ENCODE measurements around the gene KIF21B.

Gene KIF21B

DNA sequence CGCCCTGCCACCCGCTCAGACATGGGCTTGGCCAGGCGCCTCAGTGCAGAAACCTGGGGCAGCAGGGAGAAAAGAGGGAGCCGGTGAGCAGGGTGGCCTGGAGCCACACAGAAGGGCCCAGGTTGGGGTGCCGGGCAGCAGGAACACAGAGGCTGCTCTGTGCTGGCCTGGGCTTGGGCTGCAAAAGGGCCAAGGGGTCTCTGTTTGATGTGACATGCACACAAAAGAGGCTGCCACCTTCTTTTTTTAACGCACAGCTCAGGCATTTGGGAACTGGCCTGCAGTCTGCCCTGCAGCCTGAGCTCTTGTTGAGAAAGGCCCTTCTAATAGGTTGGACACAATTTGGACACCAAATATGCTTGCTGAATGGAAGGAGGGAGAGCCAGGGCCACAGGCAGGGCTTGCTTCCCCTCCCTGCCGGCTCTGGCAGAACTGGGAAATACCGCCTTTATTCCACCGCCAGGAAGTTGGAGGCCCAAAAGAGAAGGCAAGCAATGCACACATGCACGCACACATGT lies 32.4 kb downstream of the KIF21B start:
- DNase-seq: no peak

DNA sequence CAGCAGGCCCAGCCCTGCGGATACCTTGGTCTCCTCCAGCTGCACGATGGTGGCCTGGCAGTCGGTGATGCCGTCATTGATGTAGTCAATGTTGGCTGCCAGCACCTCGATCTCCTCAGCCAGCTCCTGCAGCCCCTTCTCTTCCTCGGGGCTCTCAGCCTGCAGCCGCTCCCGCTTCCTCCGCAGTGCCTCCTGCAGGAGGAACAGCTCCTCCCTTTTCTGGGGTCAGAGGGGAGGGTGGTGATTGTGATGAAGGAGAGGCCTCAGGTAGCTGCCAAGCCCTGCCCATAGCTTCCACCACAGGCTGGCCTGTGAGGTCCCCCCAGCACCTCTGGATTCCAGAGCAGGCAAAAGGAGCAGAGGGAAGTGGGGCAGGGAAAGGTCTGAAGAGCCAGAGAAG lies 33.4 kb downstream of the KIF21B start:
- DNase-seq: no peak

- no peak for DNase-seq
Observed at GRCh38 chr1:200989337-200989736, 34.2 kb downstream of the KIF21B start.

DNA sequence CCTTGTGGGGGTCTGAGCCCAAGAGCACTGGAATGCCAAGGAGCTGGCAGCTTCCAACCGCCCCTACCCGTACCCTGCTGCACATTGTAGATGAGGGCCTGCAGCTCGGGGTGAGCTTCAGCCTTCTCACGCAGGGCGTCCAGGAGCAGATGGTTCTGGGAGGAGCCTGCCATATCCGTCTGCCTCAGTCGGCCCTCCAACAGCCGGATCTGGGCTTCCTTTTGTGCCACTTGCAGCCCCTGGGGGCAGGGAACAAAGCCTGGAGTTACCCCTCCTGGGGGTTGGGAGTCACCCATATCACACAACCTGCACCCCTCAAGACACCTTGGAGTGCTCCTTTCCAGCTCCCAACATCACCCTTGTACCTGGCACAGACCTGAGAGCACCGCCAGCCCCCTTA lies 34.8 kb downstream of the KIF21B start:
- DNase-seq: no peak

- no peak for DNase-seq
Observed at GRCh38 chr1:200985481-200985880, 38.0 kb downstream of the KIF21B start.

GRCh38 chr1:200983035-200983561 lies 40.4 kb downstream of the KIF21B start:
- no peak for DNase-seq

DNA sequence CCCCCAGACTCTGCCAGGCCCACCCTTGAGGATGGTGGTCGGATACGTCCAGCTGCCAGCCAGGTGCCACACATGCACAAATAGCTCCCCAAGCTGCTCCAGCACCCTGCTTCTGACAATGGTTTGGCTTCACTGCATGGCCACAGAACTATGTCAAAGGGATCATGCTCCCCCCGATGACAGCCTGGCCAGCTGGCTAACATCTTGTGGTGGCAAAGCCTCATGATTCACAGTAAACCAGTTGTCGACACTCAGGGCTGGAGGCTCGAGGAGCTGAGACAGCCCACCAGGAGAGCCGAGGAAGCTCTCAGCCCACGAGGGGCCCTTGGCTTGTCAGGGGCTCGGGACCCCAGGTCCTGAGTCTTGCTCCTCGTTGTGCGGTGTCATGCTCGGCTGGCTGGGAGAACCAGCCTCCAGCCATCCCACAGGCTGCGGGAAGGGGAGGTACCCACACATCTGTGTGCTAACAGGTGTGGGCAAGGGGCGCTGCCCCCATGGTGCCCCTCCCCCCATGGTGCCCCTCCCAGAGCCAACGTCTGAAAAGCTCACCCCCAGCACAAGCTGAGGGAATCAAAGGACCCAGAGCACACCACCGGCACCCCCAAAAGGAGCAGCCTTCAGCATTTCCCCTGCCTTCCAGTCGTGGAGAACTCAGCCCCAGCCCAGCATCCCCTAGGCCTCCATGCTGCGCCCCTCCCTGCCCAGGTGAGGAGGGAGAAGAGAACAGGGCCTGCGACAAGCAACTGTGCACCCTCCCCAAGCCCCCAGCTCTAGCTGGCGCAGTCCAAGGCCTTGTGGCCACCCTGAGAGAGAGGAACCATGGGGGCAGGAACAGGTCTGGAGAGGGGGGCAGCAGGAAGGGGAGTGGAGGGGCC lies 41.2 kb downstream of the KIF21B start:
- DNase-seq: no peak

- DNase-seq: no peak
Observed at GRCh38 chr1:200981278-200981677, 42.2 kb downstream of the KIF21B start.

- no peak for DNase-seq
Observed at GRCh38 chr1:200980873-200981272, 42.6 kb downstream of the KIF21B start.

DNA sequence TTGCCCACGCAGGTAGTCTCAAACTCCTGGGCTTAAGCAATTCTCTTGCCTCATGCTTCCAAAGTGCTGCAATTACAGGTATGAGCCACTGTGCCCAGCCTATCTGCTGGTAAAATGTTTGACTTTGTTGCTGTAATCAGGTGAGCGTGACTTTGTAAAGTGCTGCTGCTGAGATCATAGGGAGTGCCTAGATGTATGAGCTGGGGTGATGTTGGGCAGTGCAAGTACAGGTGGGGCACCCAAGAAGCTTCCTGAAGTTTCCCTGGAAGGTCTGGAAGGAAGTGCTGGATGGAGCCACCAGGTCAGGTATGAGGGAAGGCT lies 43.1 kb downstream of the KIF21B start:
- DNase-seq: no peak

DNA sequence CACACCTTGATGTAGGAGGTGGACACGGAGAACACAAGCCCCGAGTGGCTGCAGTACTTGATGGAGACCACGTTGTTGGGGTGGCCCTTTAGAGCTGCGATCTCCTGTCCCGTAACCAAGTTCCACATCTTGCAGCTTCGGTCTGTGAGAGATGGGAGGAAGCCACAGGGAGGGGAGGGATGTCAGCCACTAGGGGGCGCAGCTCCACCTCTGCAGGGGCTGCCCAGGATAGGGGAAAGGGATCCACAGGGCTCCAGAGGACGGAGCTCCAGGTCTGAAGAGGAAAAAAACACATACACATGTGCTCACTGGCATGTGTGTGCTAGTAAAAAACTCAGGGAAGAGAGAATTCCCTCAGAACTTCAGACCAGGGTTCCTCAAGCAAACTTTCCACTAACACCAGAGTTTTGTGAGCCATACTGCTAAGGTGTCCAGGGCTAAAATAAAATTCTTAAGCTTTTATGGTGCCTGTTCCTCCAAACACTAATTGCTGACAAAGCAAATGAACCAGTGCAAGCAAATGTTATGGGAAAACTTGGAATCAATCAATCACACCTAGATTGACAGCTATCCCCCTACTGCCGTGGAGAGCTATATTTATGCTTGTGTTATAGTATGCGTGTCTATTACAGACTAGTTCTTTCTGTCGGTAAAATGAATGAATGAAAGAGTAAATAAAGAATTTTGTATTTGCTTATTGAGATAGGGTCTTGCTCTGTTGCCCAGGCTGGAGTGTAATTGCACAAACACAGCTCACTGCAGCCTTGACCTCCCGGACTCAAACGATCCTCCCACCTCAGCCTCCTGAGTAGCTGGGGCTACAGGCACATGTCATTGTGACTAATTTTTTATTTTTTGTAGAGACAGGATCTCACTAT lies 43.7 kb downstream of the KIF21B start:
- DNase-seq: no peak

DNA sequence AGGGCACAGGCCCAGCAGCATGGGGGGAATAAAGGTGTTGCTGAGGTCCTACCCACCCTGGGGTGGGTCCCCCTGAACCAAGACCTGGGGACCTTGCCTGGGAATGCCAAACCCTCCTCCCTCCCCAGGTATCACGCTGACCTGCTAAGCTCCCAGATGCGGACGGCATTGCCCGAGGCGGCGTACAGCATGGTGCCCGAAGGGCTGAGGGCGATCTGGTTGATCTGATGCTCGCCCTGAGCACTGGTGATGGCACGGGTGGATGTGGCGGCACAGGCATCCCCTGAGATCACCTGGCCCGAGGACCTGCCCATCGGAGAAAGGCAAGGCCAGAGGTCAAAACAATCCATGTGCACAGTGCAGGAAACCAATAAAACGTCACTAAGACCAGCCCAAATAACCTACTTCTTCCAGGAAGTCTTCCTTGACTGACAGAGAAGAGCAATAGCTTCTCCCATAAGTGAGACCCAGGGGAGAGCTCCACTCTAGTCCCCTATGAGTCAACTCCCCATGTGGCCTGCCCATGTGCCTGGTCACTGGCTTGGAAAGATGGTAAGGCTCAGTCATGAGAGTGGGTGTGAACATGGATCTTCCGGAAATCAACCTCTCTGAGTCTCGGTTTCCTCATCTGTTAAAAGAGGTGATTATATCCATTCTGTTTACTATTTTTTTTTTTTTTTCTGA lies 46.3 kb downstream of the KIF21B start:
- DNase-seq: no peak

- DNase-seq: no peak
Observed at GRCh38 chr1:200976634-200977033, 46.9 kb downstream of the KIF21B start.

DNA sequence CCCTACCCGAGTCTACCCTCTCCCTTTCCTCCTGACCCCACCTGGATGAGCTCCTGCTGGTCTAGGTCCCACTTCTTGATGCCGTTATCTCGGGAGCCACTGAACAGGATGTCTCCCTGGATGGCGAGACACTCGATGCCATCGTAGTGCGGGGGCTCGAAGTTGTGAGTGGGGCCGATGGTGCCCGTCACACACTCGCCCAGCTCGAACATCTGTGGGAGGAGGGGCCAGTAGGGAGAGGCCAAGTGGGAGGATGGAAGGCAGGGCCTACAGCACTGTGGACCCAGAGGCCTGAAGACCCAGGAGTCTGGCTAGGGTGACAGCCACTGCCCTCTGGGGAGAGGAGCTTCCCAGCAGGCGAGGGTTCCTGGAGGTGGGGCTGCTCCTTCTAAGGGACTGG lies 48.1 kb downstream of the KIF21B start:
- no peak for DNase-seq

DNA sequence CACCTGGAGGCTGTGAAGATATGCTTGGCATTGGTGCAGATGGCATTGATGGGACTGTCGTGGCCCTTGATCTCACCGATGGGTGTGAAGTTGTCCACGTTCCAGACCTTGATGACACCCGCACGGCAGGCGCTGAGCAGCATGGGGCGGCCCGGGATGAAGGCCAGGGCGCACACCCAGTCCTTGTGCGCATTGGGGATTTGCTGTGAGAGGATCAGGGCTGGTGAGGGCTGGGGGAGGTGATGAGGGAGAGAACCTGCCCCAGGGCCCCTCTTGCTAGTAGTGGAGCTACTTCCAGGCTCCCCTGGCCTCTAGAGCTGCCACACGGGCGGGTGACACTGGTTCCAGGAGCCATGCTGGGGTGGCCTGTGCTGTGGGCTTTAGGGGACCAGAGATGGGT lies 48.8 kb downstream of the KIF21B start:
- DNase-seq: no peak

DNA sequence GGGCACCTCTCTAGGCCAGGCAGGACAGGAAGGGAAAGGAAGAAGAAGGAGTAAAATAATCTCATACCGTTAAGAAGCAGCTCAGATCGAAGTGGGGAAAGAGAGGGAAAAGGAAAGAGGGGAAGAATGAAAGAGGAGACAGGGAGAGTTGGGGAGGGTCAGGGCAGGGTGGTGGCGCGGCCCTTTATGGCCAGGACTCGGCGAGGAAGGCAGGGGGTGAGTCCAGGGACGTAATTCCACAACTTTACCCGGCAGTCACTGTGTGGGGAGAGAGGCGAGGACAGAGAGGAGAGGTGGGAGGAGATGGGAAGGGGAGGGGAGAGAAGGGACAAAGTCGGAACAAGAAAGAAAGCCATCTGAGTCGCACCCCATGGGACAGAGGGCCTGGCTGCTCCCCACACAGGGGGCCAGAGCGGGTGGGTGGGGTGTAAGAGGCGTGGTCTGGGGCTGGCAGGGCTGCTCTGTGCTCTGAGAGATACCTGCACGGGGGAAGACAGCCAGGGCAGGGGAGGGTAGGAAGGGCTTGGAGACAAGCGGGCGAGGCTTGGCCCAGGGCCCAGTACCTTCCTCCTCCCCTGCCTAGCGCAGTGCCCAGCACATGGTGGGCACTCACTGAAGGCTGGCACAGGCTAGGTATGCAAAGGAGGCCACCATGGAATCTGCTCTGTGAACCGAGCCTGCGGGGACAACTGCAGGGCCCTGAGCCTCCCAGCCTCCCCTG lies 49.4 kb downstream of the KIF21B start:
- no peak for DNase-seq

DNA sequence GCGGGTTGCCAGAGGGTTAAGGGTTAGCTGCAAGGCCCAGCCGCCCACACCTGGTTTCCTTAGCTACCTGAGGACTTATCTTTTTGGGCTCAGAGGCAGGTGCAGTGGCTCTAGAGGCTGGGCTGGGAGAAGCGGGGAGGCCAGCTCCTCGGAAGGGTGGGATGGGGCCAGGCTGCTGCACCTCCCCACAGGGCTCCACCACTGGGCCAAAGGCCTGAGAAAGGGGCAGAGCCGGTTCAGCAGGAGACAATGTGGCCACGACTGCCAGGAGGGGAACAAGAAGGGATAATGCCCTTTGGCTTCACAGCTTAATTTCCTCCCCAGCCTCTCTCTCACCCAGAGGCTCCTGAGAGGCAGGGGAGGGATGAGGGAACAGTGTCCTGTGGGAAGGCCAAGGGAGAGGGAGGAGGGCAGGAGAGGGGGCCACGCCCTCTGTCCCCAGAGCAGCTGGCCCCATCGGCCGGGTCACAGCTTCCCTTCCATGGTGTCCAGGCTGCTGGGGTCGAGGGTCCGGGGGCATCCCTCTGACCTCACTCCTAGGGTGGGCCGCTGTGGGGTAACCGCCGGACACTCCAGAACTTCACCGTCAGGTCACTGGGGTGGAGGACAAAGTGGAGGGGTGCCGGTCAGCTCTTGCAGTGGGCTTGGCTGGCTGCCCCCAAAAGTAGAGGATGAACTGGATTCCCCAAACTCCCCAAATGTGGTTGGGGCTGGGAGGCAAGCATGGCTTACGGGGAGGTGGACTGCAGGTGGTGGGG lies 50.4 kb downstream of the KIF21B start:
- no peak for DNase-seq

DNA sequence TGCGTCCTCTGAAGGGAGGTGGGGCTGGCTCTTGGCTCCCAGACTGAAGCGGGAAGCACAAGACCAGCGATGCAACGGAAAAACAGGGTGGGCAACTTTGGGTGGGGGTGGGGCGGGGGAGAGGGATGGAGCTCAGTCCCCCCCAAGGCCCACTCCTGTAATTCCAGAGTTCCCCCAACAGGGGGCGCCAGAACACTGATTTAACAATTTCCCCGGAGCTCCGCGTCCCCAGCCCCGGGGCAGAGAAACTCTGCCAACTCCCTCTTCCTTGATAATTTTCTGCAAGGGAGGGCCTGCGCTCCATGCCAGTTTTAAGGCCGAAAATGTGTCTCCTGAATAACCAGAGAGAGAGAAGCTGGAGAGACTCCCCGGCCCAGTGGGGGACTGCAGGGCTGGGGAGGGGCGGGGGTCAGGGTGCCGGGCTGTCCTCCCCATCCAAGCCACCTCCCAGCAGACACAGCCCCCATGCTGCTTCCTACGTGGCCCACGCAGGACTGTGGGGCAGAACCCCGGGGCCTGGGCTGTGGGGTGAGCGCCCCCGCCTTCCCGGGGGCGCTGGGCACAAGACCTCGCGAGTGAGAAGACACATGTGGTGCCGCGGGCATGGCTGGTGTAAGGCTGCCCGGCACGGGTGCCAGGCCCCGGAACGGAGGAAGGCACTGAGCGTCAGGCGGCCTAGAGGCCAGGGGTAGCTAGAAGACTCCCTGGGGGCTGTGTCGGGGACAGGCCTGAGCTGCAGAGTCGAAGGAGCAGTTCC lies 51.4 kb downstream of the KIF21B start:
- no peak for DNase-seq

GRCh38 chr1:200971428-200971903 lies 52.0 kb downstream of the KIF21B start:
- no peak for DNase-seq

- DNase-seq: no peak
Observed at GRCh38 chr1:200970771-200971427, 52.6 kb downstream of the KIF21B start.

Measured in NCI-H187 (cell line).